Fibroblast of lung (primary cell): ENCODE data around the gene ATF4. TPM values are rescaled to one million over a fixed set of nuclear protein-coding genes. Genes with fewer than 3 reads are reported as not detected.
A peak's percentile ranks its signal among the peaks of the same experiment; 100 is the strongest.

Source experiments
- DNase-seq, 2 donors: peaks; one replicate each; pipeline versions ENCODE4 v3.0.0 to v3.0.0-alpha.2; 2010; ENCODE audit warnings: low read depth in 2 of 2
- H2AFZ ChIP-seq: 2 replicates; pipeline ENCODE4 v1.5.1; 2012; ENCODE audit warnings: low read length, control low read depth, inconsistent platforms
- H3K27ac ChIP-seq: 2 replicates; pipeline ENCODE4 v1.5.1; 2011; ENCODE audit warnings: low read length, control low read depth; ENCODE audit not compliant: insufficient read depth
- H3K27me3 ChIP-seq: 2 replicates; pipeline ENCODE4 v1.5.1; 2011; ENCODE audit warnings: mild to moderate bottlenecking, low read length; ENCODE audit not compliant: control insufficient read depth, insufficient read depth
- H3K36me3 ChIP-seq: 2 replicates; pipeline ENCODE4 v1.5.1; 2011; ENCODE audit warnings: low read length; ENCODE audit not compliant: control insufficient read depth, insufficient read depth
- H3K4me1 ChIP-seq: 2 replicates; pipeline ENCODE4 v1.5.1; 2011; ENCODE audit warnings: low read length; ENCODE audit not compliant: control insufficient read depth, insufficient read depth; ENCODE audit errors: extremely low read depth
- H3K4me2 ChIP-seq: 2 replicates; pipeline ENCODE4 v1.5.1; 2011; ENCODE audit warnings: low read length, control low read depth; ENCODE audit not compliant: insufficient read depth; ENCODE audit errors: extremely low read depth
- H3K4me3 ChIP-seq, 4 experiments: fragments of 200-600 bp in 1 of 4; sonication (generic) in 1 of 4; replicated peaks in 1 of 4; 2 replicates each; pipeline ENCODE4 v1.5.1; 2011 to 2016; ENCODE audit warnings: low read length in 4 of 4, low read depth in 3 of 4, mild to moderate bottlenecking in 3 of 4, control low read depth in 2 of 4, inconsistent platforms in 1 of 4, mixed read lengths in 1 of 4; ENCODE audit not compliant: insufficient read depth in 1 of 4; ENCODE audit errors: control extremely low read depth in 1 of 4
- H3K79me2 ChIP-seq: 2 replicates; pipeline ENCODE4 v1.5.1; 2012; ENCODE audit warnings: mild to moderate bottlenecking, low read length, inconsistent platforms; ENCODE audit not compliant: control insufficient read depth, insufficient read depth
- H3K9ac ChIP-seq: 2 replicates; pipeline ENCODE4 v1.5.1; 2011; ENCODE audit warnings: mild to moderate bottlenecking, low read length, control low read depth; ENCODE audit not compliant: insufficient read depth
- H3K9me3 ChIP-seq: 2 replicates; pipeline ENCODE4 v1.5.1; 2012; ENCODE audit warnings: low read depth, low read length; ENCODE audit not compliant: control insufficient read depth, insufficient read depth
- H4K20me1 ChIP-seq: 2 replicates; pipeline ENCODE4 v1.5.1; 2011; ENCODE audit warnings: low read length; ENCODE audit not compliant: control insufficient read depth, insufficient read depth; ENCODE audit errors: extremely low read depth
- EZH2 ChIP-seq: IDR thresholded peaks from 2 replicates; pipeline ENCODE4 v1.5.1; 2012; ENCODE audit warnings: low read length, control low read depth, mild to moderate bottlenecking; ENCODE audit errors: missing control alignments
- polyA plus RNA-seq, 2 donors: library from polyadenylated mRNA; depleted of rRNA in 1 of 2; stranded (reverse) in 1 of 2; unstranded in 1 of 2; fragments of >200 nt; gene quantifications; 2 replicates each; pipeline ENCODE4 v1.2.1, GENCODE V29; 2011 to 2012; ENCODE audit warnings: missing spikeins in 1 of 2
- total RNA-seq: library from RNA; depleted of rRNA; stranded (reverse); fragments of >200 nt; gene quantifications from 2 replicates; pipeline ENCODE4 v1.2.1, GENCODE V29; 2014
- TF ChIP-seq, protein P1 (sequence below), 2 donors: IDR thresholded peaks in 1 of 2; conservative IDR thresholded peaks in 1 of 2; 1 replicate in 1 of 2; 2 replicates in 1 of 2; pipeline ENCODE4 v1.5.1; 2011 to 2012; ENCODE audit warnings: low read length in 2 of 2, control low read depth in 1 of 2, inconsistent platforms in 1 of 2, low read depth in 1 of 2, mild to moderate bottlenecking in 1 of 2

ATF4 gene
- total and polyA plus RNA-seq, 2 donors (not counting 1 experiment from before 2014, with no cell fraction given), result 546 to 555 TPM

- Histone ChIP-seq H3K9ac (no peak overlapping the region), H3K4me2 (no peak overlapping the region), H3K4me3 (no peak overlapping the region), H4K20me1 (no peaks in the 10 kb centered on the region), H3K36me3 (no peaks in the 10 kb centered on the region), H3K4me1 (no peaks in the 10 kb centered on the region), H3K27ac (no peak overlapping the region), H2AFZ (no peak overlapping the region), H3K9me3 (no peaks in the 10 kb centered on the region), H3K27me3 (peaks cover 38% of the 10 kb centered on the region), H3K79me2 (no peaks in the 10 kb centered on the region)
- TF ChIP-seq EZH2, result no peak
- TF ChIP-seq, protein P1, sequence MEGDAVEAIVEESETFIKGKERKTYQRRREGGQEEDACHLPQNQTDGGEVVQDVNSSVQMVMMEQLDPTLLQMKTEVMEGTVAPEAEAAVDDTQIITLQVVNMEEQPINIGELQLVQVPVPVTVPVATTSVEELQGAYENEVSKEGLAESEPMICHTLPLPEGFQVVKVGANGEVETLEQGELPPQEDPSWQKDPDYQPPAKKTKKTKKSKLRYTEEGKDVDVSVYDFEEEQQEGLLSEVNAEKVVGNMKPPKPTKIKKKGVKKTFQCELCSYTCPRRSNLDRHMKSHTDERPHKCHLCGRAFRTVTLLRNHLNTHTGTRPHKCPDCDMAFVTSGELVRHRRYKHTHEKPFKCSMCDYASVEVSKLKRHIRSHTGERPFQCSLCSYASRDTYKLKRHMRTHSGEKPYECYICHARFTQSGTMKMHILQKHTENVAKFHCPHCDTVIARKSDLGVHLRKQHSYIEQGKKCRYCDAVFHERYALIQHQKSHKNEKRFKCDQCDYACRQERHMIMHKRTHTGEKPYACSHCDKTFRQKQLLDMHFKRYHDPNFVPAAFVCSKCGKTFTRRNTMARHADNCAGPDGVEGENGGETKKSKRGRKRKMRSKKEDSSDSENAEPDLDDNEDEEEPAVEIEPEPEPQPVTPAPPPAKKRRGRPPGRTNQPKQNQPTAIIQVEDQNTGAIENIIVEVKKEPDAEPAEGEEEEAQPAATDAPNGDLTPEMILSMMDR (conservative IDR thresholded peaks at IDR 0.05 in 1 of 2, IDR thresholded peaks at IDR 0.05 in 1 of 2; ENCODE audit: low read depth in 1 of 2, low read length in 2 of 2), result peak; percentile 14 to 39
- DNase-seq, result no peak
These were observed 39.2 kb downstream of the ATF4 start for GRCh38 chr22:39559456-39560105.

DNA sequence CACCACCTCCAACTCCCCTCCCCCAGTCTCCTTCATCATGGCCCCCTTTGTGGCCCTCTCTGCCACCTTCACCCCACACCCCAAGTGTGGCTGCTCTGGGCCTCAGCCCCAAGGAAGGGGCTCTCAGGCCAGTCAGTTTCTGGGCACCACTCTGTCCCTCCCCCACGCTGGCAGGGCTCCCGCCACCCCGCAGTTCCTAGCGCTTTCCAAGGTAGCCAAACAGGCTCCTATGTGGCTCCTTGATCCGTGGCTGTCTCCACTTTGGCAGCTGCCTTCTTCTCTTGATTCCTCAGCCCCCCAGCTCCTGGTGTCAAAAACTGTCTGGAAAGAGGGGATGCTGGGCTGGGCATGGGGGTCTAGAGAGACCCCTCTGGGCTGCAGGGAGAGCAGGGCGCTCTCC, 39.8 kb downstream of the ATF4 start:
- Histone ChIP-seq H4K20me1 (no peaks in the 10 kb centered on the region), H3K4me2 (no peak overlapping the region), H3K27me3 (peaks cover 38% of the 10 kb centered on the region), H3K9ac (no peak overlapping the region), H3K9me3 (no peaks in the 10 kb centered on the region), H3K36me3 (no peaks in the 10 kb centered on the region), H3K4me3 (no peak overlapping the region), H3K4me1 (no peaks in the 10 kb centered on the region), H3K27ac (no peak overlapping the region), H3K79me2 (no peaks in the 10 kb centered on the region), H2AFZ (no peak overlapping the region)
- no peak for TF ChIP-seq EZH2
- TF ChIP-seq, protein P1 (conservative IDR thresholded peaks at IDR 0.05 in 1 of 2, IDR thresholded peaks at IDR 0.05 in 1 of 2; ENCODE audit: low read depth in 1 of 2, low read length in 2 of 2), result no peak
- DNase-seq, result no peak

DNA sequence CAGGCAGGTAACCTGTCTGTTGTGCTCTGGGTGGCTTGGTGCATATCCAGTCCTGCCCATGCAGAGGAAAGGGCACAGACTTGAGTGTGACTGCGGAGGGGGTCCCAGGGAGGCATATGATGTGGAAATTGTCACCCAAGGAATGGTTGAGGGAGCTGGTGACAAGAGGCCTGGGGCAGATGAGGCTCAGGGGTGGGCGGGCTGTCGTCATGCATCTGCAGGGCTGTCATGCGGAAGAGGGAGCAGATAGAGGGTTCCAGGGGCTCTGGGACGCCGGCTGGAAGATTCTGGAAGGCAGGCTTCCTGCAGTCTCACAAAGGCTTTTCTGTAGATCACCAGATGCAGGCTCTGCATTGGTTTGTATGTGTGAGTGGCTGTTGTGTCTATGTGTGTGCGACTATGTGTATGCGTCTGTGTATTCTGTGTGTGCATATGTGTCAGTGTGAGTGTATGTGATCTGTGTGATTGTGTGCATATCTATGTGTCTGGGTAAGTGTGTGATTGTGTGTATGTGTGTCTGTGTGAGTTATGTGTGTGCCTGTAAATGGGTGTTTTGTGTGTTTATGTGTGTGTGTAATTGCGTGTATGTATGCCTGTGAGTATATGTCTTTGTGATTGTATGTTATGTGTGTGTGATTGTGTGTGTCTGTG, 42.6 kb downstream of the ATF4 start:
- no peak overlapping the region for H3K27ac ChIP-seq
- H2AFZ ChIP-seq, result no peak overlapping the region
- no peaks in the 10 kb centered on the region for H3K9me3 ChIP-seq
- no peak overlapping the region for H3K4me3 ChIP-seq
- no peak for DNase-seq
- H3K9ac ChIP-seq, result no peak overlapping the region
- H4K20me1 ChIP-seq, result no peaks in the 10 kb centered on the region
- peaks cover 19% of the 10 kb centered on the region for H3K27me3 ChIP-seq
- H3K4me1 ChIP-seq, result no peaks in the 10 kb centered on the region
- no peak for TF ChIP-seq EZH2
- TF ChIP-seq, protein P1 (conservative IDR thresholded peaks at IDR 0.05 in 1 of 2, IDR thresholded peaks at IDR 0.05 in 1 of 2; ENCODE audit: low read depth in 1 of 2, low read length in 2 of 2), result no peak
- H3K4me2 ChIP-seq, result no peak overlapping the region
- no peaks in the 10 kb centered on the region for H3K36me3 ChIP-seq
- no peaks in the 10 kb centered on the region for H3K79me2 ChIP-seq
